GM12872 (cell line): ENCODE results near the gene MAP4.

Experiments used
- CTCF ChIP-seq: IDR thresholded peaks from 3 replicates; pipeline ENCODE4 v1.5.1; 2011; ENCODE audit warnings: low read depth, mild to moderate bottlenecking, low read length, moderate library complexity; ENCODE audit not compliant: insufficient read depth

The MAP4 gene

GRCh38 chr3:47890126-47890827 lies 125.9 kb downstream of the MAP4 start:
- TF ChIP-seq CTCF = no peak

- no peak for TF ChIP-seq CTCF
Measured at GRCh38 chr3:47888986-47889757, 127.0 kb downstream of the MAP4 start.

GRCh38 chr3:47885168-47885567 lies 131.0 kb downstream of the MAP4 start:
- no peak for TF ChIP-seq CTCF

- TF ChIP-seq CTCF = no peak
Measured at GRCh38 chr3:47884603-47885002, 131.6 kb downstream of the MAP4 start.

- no peak for TF ChIP-seq CTCF
Measured at GRCh38 chr3:47882338-47882737, 133.9 kb downstream of the MAP4 start.

GRCh38 chr3:47877719-47878118 lies 138.5 kb downstream of the MAP4 start:
- no peak for TF ChIP-seq CTCF

- TF ChIP-seq CTCF = no peak
Measured at GRCh38 chr3:47877290-47877689, 138.9 kb downstream of the MAP4 start.
